ENCODE data around the gene BCL3.

DNA sequence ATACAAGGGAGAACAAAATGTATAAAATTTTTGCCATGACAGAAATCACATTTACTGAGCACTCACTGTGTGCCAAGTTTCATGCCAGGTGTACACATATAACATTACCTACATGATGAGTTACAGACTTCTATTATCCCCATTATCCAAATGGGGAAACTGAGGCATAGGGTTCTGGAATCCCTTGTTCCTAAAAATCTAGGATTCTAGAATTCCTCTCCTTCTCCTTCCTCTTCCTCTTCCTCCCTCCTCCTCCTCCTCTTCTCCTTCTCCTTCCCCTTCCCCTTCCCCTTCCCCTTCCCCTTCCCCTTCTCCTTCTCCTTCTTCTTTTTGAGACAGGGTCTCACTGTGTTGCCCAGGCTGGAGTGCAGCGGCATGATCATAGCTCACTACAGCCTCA lies 14.2 kb upstream of the BCL3 start:
- TF ChIP-seq, protein P1, sequence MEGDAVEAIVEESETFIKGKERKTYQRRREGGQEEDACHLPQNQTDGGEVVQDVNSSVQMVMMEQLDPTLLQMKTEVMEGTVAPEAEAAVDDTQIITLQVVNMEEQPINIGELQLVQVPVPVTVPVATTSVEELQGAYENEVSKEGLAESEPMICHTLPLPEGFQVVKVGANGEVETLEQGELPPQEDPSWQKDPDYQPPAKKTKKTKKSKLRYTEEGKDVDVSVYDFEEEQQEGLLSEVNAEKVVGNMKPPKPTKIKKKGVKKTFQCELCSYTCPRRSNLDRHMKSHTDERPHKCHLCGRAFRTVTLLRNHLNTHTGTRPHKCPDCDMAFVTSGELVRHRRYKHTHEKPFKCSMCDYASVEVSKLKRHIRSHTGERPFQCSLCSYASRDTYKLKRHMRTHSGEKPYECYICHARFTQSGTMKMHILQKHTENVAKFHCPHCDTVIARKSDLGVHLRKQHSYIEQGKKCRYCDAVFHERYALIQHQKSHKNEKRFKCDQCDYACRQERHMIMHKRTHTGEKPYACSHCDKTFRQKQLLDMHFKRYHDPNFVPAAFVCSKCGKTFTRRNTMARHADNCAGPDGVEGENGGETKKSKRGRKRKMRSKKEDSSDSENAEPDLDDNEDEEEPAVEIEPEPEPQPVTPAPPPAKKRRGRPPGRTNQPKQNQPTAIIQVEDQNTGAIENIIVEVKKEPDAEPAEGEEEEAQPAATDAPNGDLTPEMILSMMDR (IDR thresholded peaks at IDR 0.05) = no peak
- TF ChIP-seq POLR2A (IDR thresholded peaks at IDR 0.05) = no peak
